ENCODE data around the gene GPR176. TPM values are rescaled to one million over a fixed set of nuclear protein-coding genes. Genes with fewer than 3 reads are reported as not detected.

GPR176 gene
- total and polyA plus RNA-seq, 8 donors: 0.16 to 6.8 (median 0.81) TPM

- intact Hi-C loops (cut with DNase I): no loop called here
- TF ChIP-seq, protein P1, sequence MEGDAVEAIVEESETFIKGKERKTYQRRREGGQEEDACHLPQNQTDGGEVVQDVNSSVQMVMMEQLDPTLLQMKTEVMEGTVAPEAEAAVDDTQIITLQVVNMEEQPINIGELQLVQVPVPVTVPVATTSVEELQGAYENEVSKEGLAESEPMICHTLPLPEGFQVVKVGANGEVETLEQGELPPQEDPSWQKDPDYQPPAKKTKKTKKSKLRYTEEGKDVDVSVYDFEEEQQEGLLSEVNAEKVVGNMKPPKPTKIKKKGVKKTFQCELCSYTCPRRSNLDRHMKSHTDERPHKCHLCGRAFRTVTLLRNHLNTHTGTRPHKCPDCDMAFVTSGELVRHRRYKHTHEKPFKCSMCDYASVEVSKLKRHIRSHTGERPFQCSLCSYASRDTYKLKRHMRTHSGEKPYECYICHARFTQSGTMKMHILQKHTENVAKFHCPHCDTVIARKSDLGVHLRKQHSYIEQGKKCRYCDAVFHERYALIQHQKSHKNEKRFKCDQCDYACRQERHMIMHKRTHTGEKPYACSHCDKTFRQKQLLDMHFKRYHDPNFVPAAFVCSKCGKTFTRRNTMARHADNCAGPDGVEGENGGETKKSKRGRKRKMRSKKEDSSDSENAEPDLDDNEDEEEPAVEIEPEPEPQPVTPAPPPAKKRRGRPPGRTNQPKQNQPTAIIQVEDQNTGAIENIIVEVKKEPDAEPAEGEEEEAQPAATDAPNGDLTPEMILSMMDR (IDR thresholded peaks at IDR 0.05): no peak
These were observed 29.4 kb downstream of the GPR176 start for GRCh38 chr15:39890621-39891020.

GRCh38 chr15:39889601-39890000 is 30.5 kb downstream of the GPR176 start:
- no peak for FAIRE-seq

More at GRCh38 chr15:39890621-39891020, 29.4 kb downstream of the GPR176 start:
- Histone ChIP-seq H3K9me3 (no peaks in the 10 kb centered on the region), H3K27ac (no peak overlapping the region), H3K4me3 (no peak overlapping the region), H3K36me3 (no peaks in the 10 kb centered on the region), H3K27me3 (no peaks in the 10 kb centered on the region), H3K4me1 (peaks cover 10 to 17% (median 11%) of the 10 kb centered on the region in 3 donors)
- ATAC-seq (no peak), FAIRE-seq (no peak), DNase-seq (no peak)

GRCh38 chr15:39888809-39889208 is 31.3 kb downstream of the GPR176 start:
- Histone ChIP-seq H3K9me3 (no peaks in the 10 kb centered on the region), H3K4me1 (peaks cover 10 to 17% (median 11%) of the 10 kb centered on the region in 3 donors), H3K36me3 (no peaks in the 10 kb centered on the region), H3K27me3 (no peaks in the 10 kb centered on the region), H3K4me3 (no peak overlapping the region), H3K27ac (no peak overlapping the region)
- WGBS, 2 donors: 73 to 74% methylated on average over 2 of the region's 2 CpGs
- DNase-seq (no peak), FAIRE-seq (no peak), ATAC-seq (no peak)
- TF ChIP-seq, protein P1 (IDR thresholded peaks at IDR 0.05): no peak
- intact Hi-C loops (cut with DNase I): no loop called here

More at GRCh38 chr15:39889601-39890000, 30.5 kb downstream of the GPR176 start:
- WGBS, 2 donors: 94 to 95% methylated on average over 3 of the region's 3 CpGs
- H3K9me3 ChIP-seq: no peaks in the 10 kb centered on the region
- no peak overlapping the region for H3K4me3 ChIP-seq
- H3K4me1 ChIP-seq: peaks cover 10 to 17% (median 11%) of the 10 kb centered on the region in 3 donors
- no peak for ATAC-seq
- H3K27ac ChIP-seq: no peak overlapping the region
- no peaks in the 10 kb centered on the region for H3K27me3 ChIP-seq
- intact Hi-C loops (cut with DNase I): no loop called here
- H3K36me3 ChIP-seq: no peaks in the 10 kb centered on the region
- TF ChIP-seq, protein P1 (IDR thresholded peaks at IDR 0.05): no peak
- no peak for DNase-seq

GRCh38 chr15:39888243-39888642 is 31.8 kb downstream of the GPR176 start:
- ATAC-seq (peak in 3 of 4 donors; percentile 32 to 50 (median 49)), DNase-seq (no peak)
- TF ChIP-seq, protein P1 (IDR thresholded peaks at IDR 0.05): no peak

DNA sequence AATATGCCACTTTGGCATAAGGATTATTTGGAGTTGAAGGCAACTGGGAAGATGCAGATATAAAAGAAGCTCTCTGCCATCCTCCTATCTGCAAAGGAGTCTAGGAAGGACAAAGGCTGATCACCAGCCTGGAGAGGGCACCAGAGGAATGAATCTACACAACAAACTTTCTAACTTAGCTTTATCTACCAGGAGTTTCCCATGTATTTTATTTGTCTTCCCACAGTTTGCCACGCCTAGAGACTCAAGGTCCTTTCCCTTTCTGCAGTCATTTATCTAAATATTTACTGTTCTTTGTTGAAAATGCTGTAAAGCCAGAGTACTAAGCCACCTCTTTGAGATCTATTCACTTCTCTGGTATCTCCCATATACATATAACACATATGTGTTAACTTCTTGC is 32.2 kb downstream of the GPR176 start:
- peak overlapping the region in 1 of 4 donors; percentile 34 for H3K27ac ChIP-seq
- no peaks in the 10 kb centered on the region for H3K9me3 ChIP-seq
- no peak overlapping the region for H3K4me3 ChIP-seq
- peak in 3 of 6 donors; percentile 16 to 38 (median 17) for DNase-seq
- H3K4me1 ChIP-seq: peaks cover 10 to 17% (median 11%) of the 10 kb centered on the region in 3 donors
- no peak for FAIRE-seq
- TF ChIP-seq, protein P1 (IDR thresholded peaks at IDR 0.05): peak in 1 of 4 donors; percentile 11
- H3K27me3 ChIP-seq: no peaks in the 10 kb centered on the region
- H3K36me3 ChIP-seq: no peaks in the 10 kb centered on the region
- WGBS, 2 donors: 8 to 12% methylated on average over 1 of the region's 1 CpG
- peak; percentile 83 to 96 (median 92) for ATAC-seq
- intact Hi-C loops (cut with DNase I): no loop called here

More at GRCh38 chr15:39888243-39888642, 31.8 kb downstream of the GPR176 start:
- no peak overlapping the region for H3K4me3 ChIP-seq
- 52 to 57% methylated on average over 1 of the region's 1 CpG for WGBS, 2 donors
- intact Hi-C loops (cut with DNase I): no loop called here
- no peak for FAIRE-seq
- no peaks in the 10 kb centered on the region for H3K36me3 ChIP-seq
- H3K27ac ChIP-seq: peak overlapping the region in 1 of 4 donors; percentile 34
- H3K9me3 ChIP-seq: no peaks in the 10 kb centered on the region
- peaks cover 10 to 17% (median 11%) of the 10 kb centered on the region in 3 donors for H3K4me1 ChIP-seq
- no peaks in the 10 kb centered on the region for H3K27me3 ChIP-seq
